ENCODE measurements around the gene MBOAT7. TPM values are rescaled to one million over a fixed set of nuclear protein-coding genes. Genes with fewer than 3 reads are reported as not detected.

MBOAT7 gene
- total RNA-seq, 4 donors from 2014 or later: 21.0 to 72.4 (median 32.7) TPM

- ATAC-seq (ENCODE audit: low FRiP score): no peak
- no peak for TF ChIP-seq CTCF (IDR thresholded peaks at IDR 0.05)
These were observed 41.2 kb downstream of the MBOAT7 start for GRCh38 chr19:54148158-54148557.

GRCh38 chr19:54147676-54148075, 41.7 kb downstream of the MBOAT7 start:
- ATAC-seq (ENCODE audit: low FRiP score) (no peak), DNase-seq (ENCODE audit: low spot score) (no peak)
- no peak for TF ChIP-seq CTCF (IDR thresholded peaks at IDR 0.05)

More at GRCh38 chr19:54148158-54148557, 41.2 kb downstream of the MBOAT7 start:
- DNase-seq (ENCODE audit: low spot score): no peak

- ATAC-seq (ENCODE audit: low FRiP score): peak; percentile 4
- TF ChIP-seq CTCF (IDR thresholded peaks at IDR 0.05): no peak
- no peak for DNase-seq (ENCODE audit: low spot score)
These were observed 43.7 kb downstream of the MBOAT7 start for GRCh38 chr19:54145541-54146158.

GRCh38 chr19:54142166-54142780, 47.1 kb downstream of the MBOAT7 start:
- no peak for TF ChIP-seq CTCF (IDR thresholded peaks at IDR 0.05)
- no peak for DNase-seq (ENCODE audit: low spot score)
- no peak for ATAC-seq (ENCODE audit: low FRiP score)

GRCh38 chr19:54141356-54141755, 48.0 kb downstream of the MBOAT7 start:
- TF ChIP-seq CTCF (IDR thresholded peaks at IDR 0.05): no peak
- DNase-seq (ENCODE audit: low spot score): no peak
- ATAC-seq (ENCODE audit: low FRiP score): no peak

- DNase-seq (ENCODE audit: low spot score): no peak
- no peak for TF ChIP-seq CTCF (IDR thresholded peaks at IDR 0.05)
- ATAC-seq (ENCODE audit: low FRiP score): no peak
These were observed 50.7 kb downstream of the MBOAT7 start for GRCh38 chr19:54138489-54139256.
